H9 (cell line): ENCODE results near the gene DKK1. TPM values are rescaled to one million over a fixed set of nuclear protein-coding genes. Genes with fewer than 3 reads are reported as not detected.

Source experiments
- DNase-seq: peaks from one replicate; pipeline ENCODE4 v3.0.0-alpha.2; 2017
- H2AFZ ChIP-seq: one replicate; pipeline ENCODE4 v1.6.1; 2013; ENCODE audit warnings: mild to moderate bottlenecking, low read length, control low read depth, moderate library complexity
- H2AK5ac ChIP-seq: 2 replicates; pipeline ENCODE4 v1.6.1; 2013; ENCODE audit warnings: low read length, control low read depth, mixed read lengths; ENCODE audit not compliant: insufficient read length
- H2BK120ac ChIP-seq: one replicate; pipeline ENCODE4 v1.6.1; 2013; ENCODE audit warnings: low read depth, mild to moderate bottlenecking, low read length, control low read depth, inconsistent platforms; ENCODE audit not compliant: poor library complexity, severe bottlenecking
- H2BK12ac ChIP-seq: 2 replicates; pipeline ENCODE4 v1.6.1; 2013; ENCODE audit warnings: low read length, control low read depth, mixed read lengths, low read depth; ENCODE audit not compliant: insufficient read length
- H2BK15ac ChIP-seq: 2 replicates; pipeline ENCODE4 v1.6.1; 2013; ENCODE audit warnings: low read depth, low read length, control low read depth
- H2BK20ac ChIP-seq: one replicate; pipeline ENCODE4 v1.6.1; 2013; ENCODE audit warnings: low read depth, mild to moderate bottlenecking, low read length, control low read depth, inconsistent platforms; ENCODE audit not compliant: poor library complexity, severe bottlenecking
- H2BK5ac ChIP-seq: 2 replicates; pipeline ENCODE4 v1.6.1; 2013; ENCODE audit warnings: low read length, control low read depth, mixed read lengths; ENCODE audit not compliant: insufficient read length
- H3K14ac ChIP-seq: 2 replicates; pipeline ENCODE4 v1.6.1; 2013; ENCODE audit warnings: low read length, control low read depth; ENCODE audit not compliant: insufficient read depth
- H3K18ac ChIP-seq: 2 replicates; pipeline ENCODE4 v1.6.1; 2013; ENCODE audit warnings: low read depth, mild to moderate bottlenecking, mixed read lengths, low read length, control low read depth; ENCODE audit not compliant: insufficient read length
- H3K23ac ChIP-seq: 2 replicates; pipeline ENCODE4 v1.6.1; 2013; ENCODE audit warnings: low read length, control low read depth, mixed read lengths, low read depth; ENCODE audit not compliant: insufficient read length
- H3K23me2 ChIP-seq: 2 replicates; pipeline ENCODE4 v1.6.1; 2013; ENCODE audit warnings: low read depth, mild to moderate bottlenecking, mixed read lengths, low read length, control low read depth; ENCODE audit not compliant: insufficient read length, poor library complexity, severe bottlenecking
- H3K27ac ChIP-seq: 2 replicates; pipeline ENCODE4 v1.5.1; 2013; ENCODE audit warnings: low read length, control low read depth, mixed read lengths, low read depth; ENCODE audit not compliant: insufficient read length
- H3K27me3 ChIP-seq: 2 replicates; pipeline ENCODE4 v1.6.1; 2013; ENCODE audit warnings: low read length, control low read depth, inconsistent platforms; ENCODE audit not compliant: insufficient read depth
- H3K4ac ChIP-seq: 2 replicates; pipeline ENCODE4 v1.6.1; 2013; ENCODE audit warnings: low read depth, mild to moderate bottlenecking, control low read depth, inconsistent platforms, low read length, moderate library complexity
- H3K4me1 ChIP-seq: 2 replicates; pipeline ENCODE4 v1.6.1; 2013; ENCODE audit warnings: low read length, control low read depth, inconsistent platforms; ENCODE audit not compliant: insufficient read depth
- H3K4me2 ChIP-seq: 2 replicates; pipeline ENCODE4 v1.6.1; 2013; ENCODE audit warnings: low read length, control low read depth, mixed read lengths; ENCODE audit not compliant: insufficient read length, insufficient read depth
- H3K56ac ChIP-seq: 2 replicates; pipeline ENCODE4 v1.6.1; 2013; ENCODE audit warnings: low read depth, mild to moderate bottlenecking, mixed read lengths, low read length, control low read depth; ENCODE audit not compliant: insufficient read length
- H3K79me1 ChIP-seq: 2 replicates; pipeline ENCODE4 v1.6.1; 2013; ENCODE audit warnings: low read depth, mild to moderate bottlenecking, moderate library complexity, low read length, control low read depth, inconsistent platforms; ENCODE audit not compliant: insufficient read depth, poor library complexity, severe bottlenecking
- H3K79me2 ChIP-seq: 2 replicates; pipeline ENCODE4 v1.6.1; 2013; ENCODE audit warnings: low read length, control low read depth, inconsistent platforms; ENCODE audit not compliant: insufficient read depth
- H3K9ac ChIP-seq: 2 replicates; pipeline ENCODE4 v1.6.1; 2013; ENCODE audit warnings: low read length, control low read depth, mixed read lengths; ENCODE audit not compliant: insufficient read length; ENCODE audit errors: extremely low read depth
- H3K9me3 ChIP-seq: one replicate; pipeline ENCODE4 v1.6.1; 2013; ENCODE audit warnings: low read depth, low read length, inconsistent platforms; ENCODE audit not compliant: control insufficient read depth
- H3T11ph ChIP-seq: one replicate; pipeline ENCODE4 v1.6.1; 2013; ENCODE audit warnings: mild to moderate bottlenecking, low read length, control low read depth, inconsistent platforms
- H4K20me1 ChIP-seq: one replicate; pipeline ENCODE4 v1.6.1; 2013; ENCODE audit not compliant: control insufficient read depth, insufficient read length, insufficient read depth
- H4K5ac ChIP-seq: 2 replicates; pipeline ENCODE4 v1.6.1; 2013; ENCODE audit warnings: low read depth, mild to moderate bottlenecking, mixed read lengths, low read length, control low read depth; ENCODE audit not compliant: insufficient read length
- H4K8ac ChIP-seq: replicated peaks from 2 replicates; pipeline ENCODE4 v1.6.1; 2013; ENCODE audit warnings: low read length, control low read depth, mixed read lengths, low read depth; ENCODE audit not compliant: insufficient read length
- H4K91ac ChIP-seq: 2 replicates; pipeline ENCODE4 v1.6.1; 2013; ENCODE audit warnings: low read depth, mild to moderate bottlenecking, moderate library complexity, mixed read lengths, low read length, control low read depth; ENCODE audit not compliant: insufficient read length
- H3K27ac Mint-ChIP-seq, 3 experiments: 2 replicates in 2 of 3; 3 replicates in 1 of 3; pipeline ENCODE4 v1.8.0; 2020 to 2021; ENCODE audit warnings: mixed read lengths in 3 of 3, mild to moderate bottlenecking in 1 of 3, moderate library complexity in 1 of 3
- H3K27me3 Mint-ChIP-seq: 2 replicates; pipeline ENCODE4 v1.8.0; 2021; ENCODE audit warnings: low read depth, mild to moderate bottlenecking, moderate library complexity, mixed read lengths
- H3K36me3 Mint-ChIP-seq, 3 experiments: 2 replicates in 2 of 3; 3 replicates in 1 of 3; pipeline ENCODE4 v1.8.0; 2020 to 2021; ENCODE audit warnings: low read depth in 3 of 3, mixed read lengths in 3 of 3; ENCODE audit not compliant: insufficient read depth in 1 of 3
- H3K4me1 Mint-ChIP-seq, 2 experiments: 2 replicates each; pipeline ENCODE4 v1.8.0; 2020; ENCODE audit warnings: mixed read lengths in 2 of 2
- H3K4me3 Mint-ChIP-seq, 2 experiments: 2 replicates in 1 of 2; 3 replicates in 1 of 2; pipeline ENCODE4 v1.8.0; 2020 to 2021; ENCODE audit warnings: mild to moderate bottlenecking in 2 of 2, mixed read lengths in 2 of 2, moderate library complexity in 1 of 2
- H3K9me3 Mint-ChIP-seq, 2 experiments: 2 replicates in 1 of 2; 3 replicates in 1 of 2; pipeline ENCODE4 v1.8.0; 2020; ENCODE audit warnings: mild to moderate bottlenecking in 2 of 2, mixed read lengths in 2 of 2, moderate library complexity in 1 of 2
- WGBS: extraction: QIAGEN DNeasy Blood & Tissue Kit; methylation state at CpG from one replicate; pipeline ENCODE4 v1.1.7; 2013; ENCODE audit warnings: missing lambda C conversion rate, low lambda C conversion rate, mixed read lengths; ENCODE audit not compliant: insufficient read length; ENCODE audit errors: extremely low coverage; 5-methylcytosine and 5-hydroxymethylcytosine counted together
- total RNA-seq: library from RNA; stranded (reverse); gene quantifications from 2 replicates; pipeline ENCODE4 v1.2.1, GENCODE V29; 2021
- TF ChIP-seq, protein P1 (sequence below): fragments of 200-600 bp; sonication (generic); conservative IDR thresholded peaks from 3 replicates; pipeline ENCODE4 v1.8.0; 2021; ENCODE audit warnings: antibody characterized with exemption, mild to moderate bottlenecking

DKK1 gene
- total RNA-seq, 1 experiment from 2014 or later = 1.1 TPM

GRCh38 chr10:52357971-52358370 is 43.9 kb downstream of the DKK1 start:
- Mint-ChIP-seq H3K9me3 (no peaks in the 10 kb centered on the region), H3K36me3 (no peaks in the 10 kb centered on the region), H3K27ac (no peak overlapping the region), H3K27me3 (no peaks in the 10 kb centered on the region), H3K4me3 (no peak overlapping the region), H3K4me1 (no peaks in the 10 kb centered on the region; a peak in 1 of 4 replicates)
- no CpG with 5 or more reads among the region's 2 CpGs for WGBS
- Histone ChIP-seq H3K27ac (no peak overlapping the region), H4K91ac (no peak overlapping the region), H3T11ph (no peak overlapping the region), H3K9me3 (no peaks in the 10 kb centered on the region), H3K9ac (no peak overlapping the region), H3K23ac (no peak overlapping the region), H3K4me2 (no peak overlapping the region), H4K5ac (no peak overlapping the region), H3K56ac (no peak overlapping the region), H2BK15ac (no peak overlapping the region), H4K20me1 (no peaks in the 10 kb centered on the region), H2BK5ac (no peak overlapping the region), H4K8ac (no peak overlapping the region), H3K79me1 (no peaks in the 10 kb centered on the region), H3K23me2 (no peaks in the 10 kb centered on the region), H3K79me2 (no peaks in the 10 kb centered on the region), H3K4ac (no peak overlapping the region), H3K18ac (no peak overlapping the region), H3K4me1 (no peaks in the 10 kb centered on the region), H2AK5ac (no peak overlapping the region), H3K14ac (no peak overlapping the region), H3K27me3 (no peaks in the 10 kb centered on the region), H2AFZ (no peak overlapping the region), H2BK20ac (no peak overlapping the region), H2BK12ac (no peak overlapping the region), H2BK120ac (no peak overlapping the region)
- DNase-seq = no peak
- TF ChIP-seq, protein P1, sequence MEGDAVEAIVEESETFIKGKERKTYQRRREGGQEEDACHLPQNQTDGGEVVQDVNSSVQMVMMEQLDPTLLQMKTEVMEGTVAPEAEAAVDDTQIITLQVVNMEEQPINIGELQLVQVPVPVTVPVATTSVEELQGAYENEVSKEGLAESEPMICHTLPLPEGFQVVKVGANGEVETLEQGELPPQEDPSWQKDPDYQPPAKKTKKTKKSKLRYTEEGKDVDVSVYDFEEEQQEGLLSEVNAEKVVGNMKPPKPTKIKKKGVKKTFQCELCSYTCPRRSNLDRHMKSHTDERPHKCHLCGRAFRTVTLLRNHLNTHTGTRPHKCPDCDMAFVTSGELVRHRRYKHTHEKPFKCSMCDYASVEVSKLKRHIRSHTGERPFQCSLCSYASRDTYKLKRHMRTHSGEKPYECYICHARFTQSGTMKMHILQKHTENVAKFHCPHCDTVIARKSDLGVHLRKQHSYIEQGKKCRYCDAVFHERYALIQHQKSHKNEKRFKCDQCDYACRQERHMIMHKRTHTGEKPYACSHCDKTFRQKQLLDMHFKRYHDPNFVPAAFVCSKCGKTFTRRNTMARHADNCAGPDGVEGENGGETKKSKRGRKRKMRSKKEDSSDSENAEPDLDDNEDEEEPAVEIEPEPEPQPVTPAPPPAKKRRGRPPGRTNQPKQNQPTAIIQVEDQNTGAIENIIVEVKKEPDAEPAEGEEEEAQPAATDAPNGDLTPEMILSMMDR = no peak
